Measurements from ENCODE around the gene CNTNAP5. TPM values are rescaled to one million over a fixed set of nuclear protein-coding genes. Genes with fewer than 3 reads are reported as not detected.

Gene CNTNAP5
- total RNA-seq, 1 experiment from 2014 or later: not detected

- Mint-ChIP-seq H3K9me3 (ENCODE audit: low read depth, unreplicated experiment) (peaks cover 9% of the 10 kb centered on the region), H3K27ac (ENCODE audit: unreplicated experiment) (no peak overlapping the region), H3K27me3 (ENCODE audit: unreplicated experiment) (no peaks in the 10 kb centered on the region), H3K4me3 (ENCODE audit: low read depth, unreplicated experiment) (no peak overlapping the region), H3K4me1 (ENCODE audit: low read depth, unreplicated experiment) (no peaks in the 10 kb centered on the region), H3K36me3 (ENCODE audit: insufficient read depth, unreplicated experiment) (no peaks in the 10 kb centered on the region)
- intact Hi-C loops (cut with micrococcal nuclease; ENCODE audit: unreplicated experiment): no loop called here
- BruUV-seq (replicated peaks): no TSS peak
- DNase-seq: no peak
- CTCF ChIA-PET: no interaction called here
- TF ChIP-seq, protein P1, sequence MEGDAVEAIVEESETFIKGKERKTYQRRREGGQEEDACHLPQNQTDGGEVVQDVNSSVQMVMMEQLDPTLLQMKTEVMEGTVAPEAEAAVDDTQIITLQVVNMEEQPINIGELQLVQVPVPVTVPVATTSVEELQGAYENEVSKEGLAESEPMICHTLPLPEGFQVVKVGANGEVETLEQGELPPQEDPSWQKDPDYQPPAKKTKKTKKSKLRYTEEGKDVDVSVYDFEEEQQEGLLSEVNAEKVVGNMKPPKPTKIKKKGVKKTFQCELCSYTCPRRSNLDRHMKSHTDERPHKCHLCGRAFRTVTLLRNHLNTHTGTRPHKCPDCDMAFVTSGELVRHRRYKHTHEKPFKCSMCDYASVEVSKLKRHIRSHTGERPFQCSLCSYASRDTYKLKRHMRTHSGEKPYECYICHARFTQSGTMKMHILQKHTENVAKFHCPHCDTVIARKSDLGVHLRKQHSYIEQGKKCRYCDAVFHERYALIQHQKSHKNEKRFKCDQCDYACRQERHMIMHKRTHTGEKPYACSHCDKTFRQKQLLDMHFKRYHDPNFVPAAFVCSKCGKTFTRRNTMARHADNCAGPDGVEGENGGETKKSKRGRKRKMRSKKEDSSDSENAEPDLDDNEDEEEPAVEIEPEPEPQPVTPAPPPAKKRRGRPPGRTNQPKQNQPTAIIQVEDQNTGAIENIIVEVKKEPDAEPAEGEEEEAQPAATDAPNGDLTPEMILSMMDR (IDR thresholded peaks at IDR 0.05; ENCODE audit: unreplicated experiment): no peak
Observed at GRCh38 chr2:124269348-124269747, 244.3 kb downstream of the CNTNAP5 start.

GRCh38 chr2:124272261-124272841, 247.3 kb downstream of the CNTNAP5 start:
- DNase-seq: no peak
- H3K9me3 Mint-ChIP-seq (ENCODE audit: low read depth, unreplicated experiment): peaks cover 7% of the 10 kb centered on the region
- CTCF ChIA-PET: no interaction called here
- H3K4me3 Mint-ChIP-seq (ENCODE audit: low read depth, unreplicated experiment): no peak overlapping the region
- H3K27ac Mint-ChIP-seq (ENCODE audit: unreplicated experiment): no peak overlapping the region
- H3K27me3 Mint-ChIP-seq (ENCODE audit: unreplicated experiment): no peaks in the 10 kb centered on the region
- TF ChIP-seq, protein P1 (IDR thresholded peaks at IDR 0.05; ENCODE audit: unreplicated experiment): no peak
- intact Hi-C loops (cut with micrococcal nuclease; ENCODE audit: unreplicated experiment): no loop called here
- no peaks in the 10 kb centered on the region for H3K4me1 Mint-ChIP-seq (ENCODE audit: low read depth, unreplicated experiment)
- no TSS peak for BruUV-seq (replicated peaks)
- no peaks in the 10 kb centered on the region for H3K36me3 Mint-ChIP-seq (ENCODE audit: insufficient read depth, unreplicated experiment)

DNA sequence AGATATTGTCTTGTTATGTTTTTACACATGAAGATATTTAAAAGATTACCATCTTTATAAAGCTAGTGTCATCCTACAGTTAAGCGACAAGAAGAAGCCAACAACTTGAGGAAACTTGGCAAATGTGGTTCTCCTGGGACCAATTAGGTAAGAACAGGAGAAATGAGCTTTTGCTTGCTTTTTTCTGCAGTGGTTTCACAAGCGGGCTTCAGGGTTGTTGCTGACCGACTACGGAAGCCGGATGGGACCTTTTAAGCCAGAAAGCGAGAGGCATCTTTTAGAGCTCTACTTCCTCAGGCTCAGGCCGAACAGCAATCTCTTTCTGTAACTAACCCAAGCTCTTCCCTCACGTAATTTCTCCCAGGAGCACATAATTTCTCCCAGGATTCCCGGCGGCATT, 256.5 kb downstream of the CNTNAP5 start:
- H3K4me3 Mint-ChIP-seq (ENCODE audit: low read depth, unreplicated experiment): no peak overlapping the region
- TF ChIP-seq, protein P1 (IDR thresholded peaks at IDR 0.05; ENCODE audit: unreplicated experiment): no peak
- CTCF ChIA-PET: no interaction called here
- no peaks in the 10 kb centered on the region for H3K4me1 Mint-ChIP-seq (ENCODE audit: low read depth, unreplicated experiment)
- peaks cover 5% of the 10 kb centered on the region for H3K9me3 Mint-ChIP-seq (ENCODE audit: low read depth, unreplicated experiment)
- no peaks in the 10 kb centered on the region for H3K27me3 Mint-ChIP-seq (ENCODE audit: unreplicated experiment)
- H3K27ac Mint-ChIP-seq (ENCODE audit: unreplicated experiment): no peak overlapping the region
- no peak for DNase-seq
- intact Hi-C loops (cut with micrococcal nuclease; ENCODE audit: unreplicated experiment): no loop called here
- BruUV-seq (replicated peaks): no TSS peak
- H3K36me3 Mint-ChIP-seq (ENCODE audit: insufficient read depth, unreplicated experiment): no peaks in the 10 kb centered on the region

DNA sequence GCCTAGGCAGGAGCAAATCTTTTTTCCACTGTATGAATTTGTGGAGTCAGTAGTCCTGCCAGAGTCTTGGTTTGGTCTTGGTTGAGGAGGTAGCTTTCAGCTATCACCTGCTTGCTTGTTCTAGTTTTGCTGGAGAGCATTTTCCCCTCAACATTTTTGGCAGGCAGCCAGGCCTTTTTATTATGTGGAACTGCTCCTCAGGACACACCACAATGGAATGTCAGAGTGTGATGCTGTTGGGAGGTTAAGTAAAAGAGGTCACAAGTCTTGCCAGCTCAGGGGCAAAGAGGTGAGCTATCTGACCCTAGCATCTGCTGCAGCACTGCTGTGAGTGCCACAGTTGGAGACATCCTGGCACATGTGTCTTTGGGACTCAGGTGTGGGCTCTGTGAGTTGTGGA, 258.0 kb downstream of the CNTNAP5 start:
- no peaks in the 10 kb centered on the region for H3K36me3 Mint-ChIP-seq (ENCODE audit: insufficient read depth, unreplicated experiment)
- peaks cover 5% of the 10 kb centered on the region for H3K9me3 Mint-ChIP-seq (ENCODE audit: low read depth, unreplicated experiment)
- no peaks in the 10 kb centered on the region for H3K27me3 Mint-ChIP-seq (ENCODE audit: unreplicated experiment)
- no peak overlapping the region for H3K4me3 Mint-ChIP-seq (ENCODE audit: low read depth, unreplicated experiment)
- TF ChIP-seq, protein P1 (IDR thresholded peaks at IDR 0.05; ENCODE audit: unreplicated experiment): no peak
- intact Hi-C loops (cut with micrococcal nuclease; ENCODE audit: unreplicated experiment): no loop called here
- H3K4me1 Mint-ChIP-seq (ENCODE audit: low read depth, unreplicated experiment): no peaks in the 10 kb centered on the region
- no TSS peak for BruUV-seq (replicated peaks)
- DNase-seq: no peak
- H3K27ac Mint-ChIP-seq (ENCODE audit: unreplicated experiment): no peak overlapping the region
- CTCF ChIA-PET: interaction anchor here (0.7 kb wide), 1 partner anchor 18 kb away, joined by 4 read pairs; no protein-coding TSS in a partner anchor
